ENCODE results near the gene KIAA0319L.
"Not testable (repeated sequence)": the region's sequence is repeated elsewhere in the genome, so short reads cannot be mapped to it uniquely, and the experiment has no call there.

Gene KIAA0319L

GRCh38 chr1:35580949-35581388 is 23.8 kb upstream of the KIAA0319L start:
- no peak for DNase-seq

GRCh38 chr1:35577071-35577998 is 20.1 kb upstream of the KIAA0319L start:
- DNase-seq = no peak

- DNase-seq = not testable (repeated sequence)
Measured at GRCh38 chr1:35576766-35577070, 19.5 kb upstream of the KIAA0319L start.

GRCh38 chr1:35576061-35576765 is 19.0 kb upstream of the KIAA0319L start:
- no peak for DNase-seq

GRCh38 chr1:35575416-35575958 is 18.3 kb upstream of the KIAA0319L start:
- DNase-seq = no peak

DNA sequence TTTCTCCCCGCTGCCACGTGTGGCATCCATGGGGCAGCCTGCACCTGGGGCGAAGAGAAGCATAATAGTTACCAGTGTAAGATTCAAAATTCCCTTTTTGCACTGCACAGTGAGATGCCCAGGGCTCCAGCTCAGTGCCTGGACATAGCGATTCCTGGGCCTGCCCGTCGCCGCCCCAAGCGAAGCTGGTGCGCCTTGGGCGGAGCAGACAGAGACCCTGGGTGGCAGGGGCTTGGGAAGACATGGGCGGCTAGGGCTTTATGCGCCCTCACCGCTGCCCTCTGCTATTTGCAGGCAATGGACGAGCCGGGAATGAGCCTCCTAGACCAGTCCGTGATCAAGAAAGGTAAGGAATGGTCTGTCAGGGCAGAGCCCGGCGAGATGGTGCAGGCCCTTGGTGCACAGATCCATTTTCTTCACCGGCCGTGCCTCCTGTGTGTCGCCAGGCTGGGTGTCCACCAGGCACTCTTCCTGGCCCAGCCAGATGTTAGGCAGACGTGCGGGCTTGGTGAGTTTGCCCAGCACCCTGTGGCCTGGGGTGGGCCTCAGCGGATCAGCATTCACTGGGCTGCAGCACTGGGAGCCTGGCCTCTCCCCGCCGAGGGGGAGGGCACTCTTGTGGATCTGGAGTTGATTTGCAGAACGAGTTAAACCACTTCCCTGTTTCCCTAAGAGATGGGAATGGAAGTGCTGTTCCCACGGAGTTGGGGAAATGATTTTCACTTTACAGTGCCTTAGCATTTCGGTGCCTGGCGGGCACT is 17.6 kb upstream of the KIAA0319L start:
- no peak for DNase-seq

- no peak for DNase-seq
Measured at GRCh38 chr1:35574125-35574654, 17.0 kb upstream of the KIAA0319L start.

DNA sequence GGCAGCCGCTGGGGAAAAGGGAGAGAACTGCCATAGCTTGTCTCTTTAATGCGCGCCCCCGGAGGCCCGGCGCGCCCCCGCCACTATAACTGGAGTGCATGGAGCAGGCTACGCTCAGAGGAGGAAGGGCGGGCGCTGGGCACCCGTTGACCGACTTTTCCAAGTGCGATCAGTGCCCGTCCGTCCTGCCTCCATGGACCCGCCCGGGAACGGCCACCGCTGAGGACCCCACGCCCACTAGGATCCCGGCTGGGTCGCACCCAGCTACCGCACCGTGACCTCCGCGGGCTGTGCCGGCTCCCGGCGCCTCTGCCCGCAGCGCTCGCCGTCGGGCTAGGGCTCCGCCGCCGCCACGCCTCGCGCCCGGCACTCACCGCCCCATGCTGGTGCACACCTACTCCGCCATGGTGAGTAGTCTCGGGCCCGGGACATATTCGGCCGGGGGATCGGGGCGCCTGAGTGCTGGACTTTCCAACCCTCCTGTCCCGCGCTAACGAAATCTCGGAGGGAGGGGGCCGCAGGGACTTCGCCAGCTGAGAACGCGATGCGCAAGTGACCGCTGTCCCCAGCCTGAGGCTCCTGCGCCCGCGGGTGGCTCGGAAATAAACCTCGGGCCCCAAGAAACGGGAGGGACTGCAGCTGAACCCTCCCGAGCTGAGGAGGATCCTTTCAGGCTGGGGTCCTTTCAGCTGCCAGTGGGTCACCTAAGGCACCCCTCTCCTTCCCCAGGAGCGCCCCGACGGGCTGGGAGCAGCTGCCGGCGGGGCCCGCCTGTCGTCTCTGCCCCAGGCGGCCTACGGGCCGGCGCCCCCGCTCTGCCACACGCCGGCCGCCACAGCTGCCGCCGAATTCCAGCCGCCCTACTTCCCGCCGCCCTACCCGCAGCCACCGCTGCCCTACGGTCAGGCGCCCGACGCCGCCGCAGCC is 16.3 kb upstream of the KIAA0319L start, which contains the start of gene TFAP2E:
TFAP2E (plus strand) TSS at position 117 of the 927 bp plus-strand sequence; CDS start at position 381, 264 bp downstream.
- DNase-seq = no peak

GRCh38 chr1:35572296-35572695 is 15.1 kb upstream of the KIAA0319L start:
- no peak for DNase-seq

GRCh38 chr1:35571263-35571662 is 14.1 kb upstream of the KIAA0319L start:
- no peak for DNase-seq

GRCh38 chr1:35570589-35571137 is 13.5 kb upstream of the KIAA0319L start:
- no peak for DNase-seq

DNA sequence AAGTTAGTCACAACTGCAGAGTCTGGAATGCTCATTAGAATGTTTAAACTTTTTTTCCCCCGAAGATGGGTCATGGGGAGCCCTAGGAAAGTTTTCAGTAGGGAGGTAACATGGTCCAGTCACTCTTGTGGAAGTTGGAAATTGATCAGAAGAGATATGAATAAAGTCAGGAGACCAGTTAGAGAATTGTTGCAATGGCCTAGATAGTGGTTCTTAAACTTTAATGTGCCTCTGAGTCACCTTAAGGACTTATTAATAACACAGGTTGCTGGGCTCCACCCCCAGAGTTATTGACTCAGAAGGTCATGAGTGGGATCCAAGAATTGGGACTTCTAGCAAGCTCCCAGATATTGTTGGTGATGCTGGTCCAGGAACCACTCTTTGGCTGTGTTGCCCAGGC is 12.7 kb upstream of the KIAA0319L start:
- DNase-seq = peak; percentile 47

DNA sequence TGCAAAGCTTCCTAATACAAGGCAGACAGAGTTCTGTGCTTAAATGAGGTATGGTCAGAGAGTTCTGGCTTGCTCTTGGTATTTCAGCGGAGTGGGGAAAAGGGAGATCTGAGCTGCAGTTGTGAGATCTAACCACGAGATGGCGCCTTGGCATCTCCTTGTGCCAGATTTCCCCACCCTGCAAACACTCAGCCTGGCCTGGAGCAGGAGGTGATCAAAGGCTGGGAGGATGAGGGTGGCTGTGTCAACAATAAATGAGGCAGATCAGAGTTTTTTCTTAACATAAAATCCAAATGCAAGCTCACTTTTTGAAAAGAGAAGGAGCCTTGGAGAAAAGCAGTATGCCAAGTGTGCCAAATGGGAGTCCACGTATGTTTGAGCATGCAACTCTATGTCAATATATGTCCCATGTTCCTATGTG is 11.8 kb upstream of the KIAA0319L start:
- DNase-seq = peak; percentile 45

- no peak for DNase-seq
Measured at GRCh38 chr1:35567947-35568558, 10.8 kb upstream of the KIAA0319L start.

- no peak for DNase-seq
Measured at GRCh38 chr1:35565742-35566133, 8.5 kb upstream of the KIAA0319L start.

DNA sequence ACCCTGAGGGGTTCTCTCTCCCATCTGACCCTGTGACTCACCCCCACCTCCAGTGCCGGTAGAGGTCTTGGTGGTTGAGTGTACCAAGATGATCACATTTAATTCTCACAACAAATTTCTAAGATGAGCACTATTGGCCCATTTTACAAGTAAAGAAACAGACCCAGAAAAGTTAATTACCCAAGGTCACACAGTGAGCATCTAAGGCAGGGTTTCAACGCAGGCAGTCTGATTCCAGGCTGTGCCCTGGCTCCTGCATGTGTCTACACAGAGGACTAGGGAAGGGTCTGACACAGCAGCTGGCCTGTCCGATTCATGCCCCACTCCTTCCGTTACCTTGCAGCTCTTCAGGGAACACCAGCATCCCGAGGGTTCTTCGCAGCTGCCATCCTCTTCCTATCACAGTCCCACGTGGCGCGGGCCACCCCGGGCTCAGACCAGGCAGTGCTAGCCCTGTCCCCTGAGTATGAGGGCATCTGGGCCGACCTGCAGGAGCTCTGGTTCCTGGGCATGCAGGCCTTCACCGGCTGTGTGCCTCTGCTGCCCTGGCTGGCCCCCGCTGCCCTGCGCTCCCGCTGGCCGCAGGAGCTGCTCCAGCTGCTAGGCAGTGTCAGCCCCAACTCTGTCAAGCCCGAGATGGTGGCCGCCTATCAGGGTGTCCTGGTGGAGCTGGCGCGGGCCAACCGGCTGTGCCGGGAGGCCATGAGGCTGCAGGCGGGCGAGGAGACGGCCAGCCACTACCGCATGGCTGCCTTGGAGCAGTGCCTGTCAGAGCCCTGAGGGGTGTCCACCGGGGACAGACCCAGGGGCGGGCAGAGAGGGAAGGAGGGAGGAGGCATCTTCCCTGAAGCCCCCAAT is 7.9 kb upstream of the KIAA0319L start:
- DNase-seq = no peak

DNA sequence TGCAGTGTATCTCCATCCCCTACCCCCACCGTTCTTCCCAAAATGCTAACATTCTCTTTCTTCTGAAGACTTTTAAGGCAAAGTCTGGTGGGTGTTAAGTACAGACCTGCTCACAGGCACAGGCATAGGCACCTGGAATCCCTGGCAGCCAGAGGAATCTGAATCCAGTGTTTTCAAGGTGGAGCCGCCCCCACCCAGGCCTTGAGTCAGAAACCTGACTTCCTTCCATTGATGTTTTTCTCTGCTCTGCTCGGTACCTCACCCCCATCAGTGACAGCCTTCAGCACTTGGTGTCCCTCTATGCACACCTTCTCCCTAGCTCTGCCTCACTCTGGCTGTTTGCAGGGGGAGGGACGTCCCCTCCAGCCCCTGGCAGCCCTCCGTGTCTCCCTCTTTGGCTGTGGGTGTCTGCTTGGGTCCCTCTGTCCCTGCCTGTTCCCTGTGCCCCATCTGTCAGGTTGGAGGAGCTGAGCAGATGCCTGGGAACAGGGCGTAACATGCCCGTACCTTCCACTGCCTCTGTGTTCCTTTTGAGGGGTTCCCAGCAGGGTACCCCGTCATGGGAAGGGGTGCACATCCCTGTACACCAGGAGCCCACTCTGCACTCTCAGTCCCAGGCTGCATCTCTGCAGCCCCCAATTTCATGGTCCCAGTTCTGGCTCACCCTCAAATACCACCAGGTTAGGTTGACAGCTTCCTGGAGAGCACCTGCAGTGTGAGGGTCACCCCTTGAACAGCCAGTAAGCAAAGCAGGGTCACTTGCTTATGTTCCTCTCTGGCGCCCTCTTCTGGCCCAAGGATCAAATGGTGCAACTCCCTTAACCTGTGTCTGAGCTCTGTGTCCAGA is 7.1 kb upstream of the KIAA0319L start:
- DNase-seq = peak; percentile 61

- no peak for DNase-seq
Measured at GRCh38 chr1:35563166-35563565, 6.0 kb upstream of the KIAA0319L start.
